DMS114 treated with DMSO at 0.1 percent for 48 hours (cell line): ENCODE measurements around the gene ITCH.

Source experiments
- DNase-seq: peaks from one replicate; lab custom pipeline; 2025; ENCODE audit not compliant: unreplicated experiment; lab: John Stamatoyannopoulos, UW

The ITCH gene

DNA sequence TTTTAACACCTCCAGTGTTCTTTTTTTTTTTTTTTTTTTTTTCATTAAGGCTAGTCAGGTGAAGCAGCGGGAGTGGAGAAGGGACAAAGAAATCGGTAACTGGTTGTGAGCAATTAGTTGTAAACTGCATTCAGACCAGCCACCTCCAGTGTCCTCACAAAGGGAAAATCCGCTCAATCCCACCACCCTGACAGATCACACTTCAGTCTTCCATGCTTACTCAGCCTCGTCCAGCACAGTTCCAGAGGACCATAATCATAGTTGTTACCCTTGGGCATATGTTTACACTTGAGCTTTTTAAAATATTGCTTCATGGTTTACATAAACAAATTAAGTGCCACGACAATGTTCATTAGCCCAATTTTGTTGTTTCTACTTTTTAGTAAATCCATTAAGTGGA is 163.4 kb downstream of the ITCH start:
- no peak for DNase-seq

DNA sequence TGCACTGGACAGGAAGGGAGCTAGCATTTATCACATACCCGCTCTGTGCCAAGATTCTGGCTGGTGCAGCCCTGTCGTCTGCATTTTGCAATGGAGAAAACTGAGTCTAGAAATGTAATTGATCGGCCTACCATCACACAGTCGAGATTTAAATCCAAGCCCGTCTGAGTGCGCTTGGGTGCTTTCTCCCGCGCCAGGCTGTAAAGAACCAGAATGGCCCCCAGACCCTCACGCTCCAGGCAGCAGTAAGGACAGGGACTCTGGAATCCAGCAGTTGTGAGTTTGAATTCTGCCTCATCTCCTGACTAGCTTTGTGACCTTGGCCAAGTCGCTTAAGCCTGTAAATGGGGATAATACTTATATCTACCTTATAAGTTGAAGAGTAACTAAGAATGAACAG is 163.9 kb downstream of the ITCH start:
- DNase-seq, result no peak

DNA sequence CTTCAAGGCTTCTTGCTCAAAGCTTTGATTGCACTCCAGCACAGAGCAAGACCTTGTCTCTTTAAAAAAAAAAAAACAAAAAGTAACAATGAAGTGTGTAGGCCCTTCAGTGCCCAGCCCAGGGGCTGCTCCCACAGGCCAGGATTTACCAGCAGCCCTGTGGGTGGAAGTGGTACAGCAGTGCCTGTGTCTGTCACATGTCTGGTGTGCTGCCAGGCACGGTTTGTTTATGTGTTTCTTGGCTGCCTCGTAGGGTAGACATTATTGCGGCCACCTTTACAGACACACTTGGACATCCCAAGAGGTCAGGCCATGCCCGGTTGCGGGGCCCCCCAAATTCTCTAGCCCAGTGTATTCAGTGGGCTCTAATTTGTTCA is 165.8 kb downstream of the ITCH start:
- no peak for DNase-seq

DNA sequence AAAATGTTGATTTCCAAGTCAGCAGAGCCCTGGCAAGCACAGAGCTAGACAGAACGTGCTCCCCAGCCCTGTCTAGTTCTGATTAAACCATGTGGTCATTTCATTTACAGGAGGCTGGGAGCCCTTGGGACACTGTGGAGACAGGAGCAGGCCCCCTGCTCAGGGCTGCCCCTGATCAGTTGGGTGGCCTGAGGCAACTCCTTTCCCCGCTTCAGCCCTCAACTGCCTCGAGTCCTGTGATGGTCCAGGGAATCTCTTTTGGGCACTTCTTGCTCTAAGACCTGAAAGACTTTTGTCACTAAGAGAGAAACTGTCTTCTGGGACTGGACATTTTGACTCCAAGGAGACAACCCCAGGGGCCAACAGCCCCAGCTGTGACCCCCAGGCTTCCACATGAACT is 166.7 kb downstream of the ITCH start:
- no peak for DNase-seq

DNA sequence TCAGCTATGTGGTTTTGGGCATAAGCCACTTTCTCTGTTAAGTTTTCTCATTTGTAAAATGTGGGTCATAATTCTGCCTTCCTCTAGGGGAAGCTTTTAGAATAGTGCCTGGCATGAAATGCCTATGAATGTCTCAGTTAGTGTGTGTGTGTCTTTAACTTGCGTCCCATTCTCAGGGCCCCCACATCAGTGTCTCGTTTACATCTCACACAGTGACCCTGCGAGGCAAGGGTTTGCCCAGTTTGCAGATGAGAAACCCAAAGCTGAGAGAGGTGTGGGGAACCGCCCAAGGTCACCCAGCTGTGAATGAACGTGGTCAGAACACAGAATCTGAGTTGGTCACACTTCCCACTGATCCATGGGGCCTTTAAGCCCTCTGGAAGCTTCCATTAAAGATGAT is 167.3 kb downstream of the ITCH start:
- DNase-seq, result no peak

DNA sequence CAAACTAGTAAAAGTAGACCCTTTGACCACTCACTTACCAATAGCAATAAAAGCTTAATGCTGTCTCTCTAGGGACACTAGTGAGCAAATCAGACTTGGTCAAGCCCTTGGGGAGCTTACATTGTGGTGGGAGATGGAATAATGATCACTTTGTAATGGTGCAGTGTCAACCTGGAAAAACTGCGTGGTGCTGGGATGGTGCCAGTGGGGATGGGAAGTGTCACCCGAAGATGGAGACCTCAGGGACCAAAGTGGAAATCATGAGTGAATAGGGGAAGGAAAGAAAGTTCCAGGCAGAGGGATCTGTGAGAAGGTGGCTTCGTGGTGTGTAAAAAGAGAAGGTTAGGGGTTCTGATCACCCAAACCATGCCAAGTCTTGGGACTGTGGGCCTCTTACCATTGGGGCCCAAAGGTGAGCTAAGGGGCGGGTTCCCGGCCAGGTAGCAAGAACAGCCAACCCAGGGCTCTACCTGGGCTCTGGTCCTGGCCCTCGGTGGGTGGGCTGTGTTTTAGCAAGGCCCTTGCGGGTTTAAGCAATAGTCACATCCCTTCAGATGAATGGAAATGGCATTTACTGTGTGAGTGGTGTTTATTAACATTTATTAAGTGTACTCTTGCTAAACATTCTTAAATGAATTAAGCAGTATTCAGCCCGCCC is 168.7 kb downstream of the ITCH start:
- no peak for DNase-seq

DNA sequence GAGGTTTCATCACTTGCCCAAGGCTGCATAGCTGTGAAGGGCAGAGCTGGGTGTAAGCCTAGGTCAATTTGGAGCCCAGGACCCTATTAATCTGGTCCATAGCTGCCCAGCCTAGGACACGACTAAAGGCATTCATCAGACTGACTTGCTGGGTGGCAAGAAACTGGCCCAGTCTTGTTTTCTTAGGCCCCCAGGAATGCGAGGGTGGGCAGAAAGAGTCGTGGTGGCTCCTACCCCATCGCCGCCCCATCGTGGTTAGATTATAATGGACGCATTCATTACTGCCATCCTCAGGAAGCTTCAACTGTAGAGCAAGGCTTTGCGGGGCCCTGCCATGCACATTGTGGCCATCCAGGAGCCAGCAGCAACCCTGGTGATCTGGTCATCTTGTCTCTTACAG is 169.2 kb downstream of the ITCH start:
- DNase-seq, result no peak

DNA sequence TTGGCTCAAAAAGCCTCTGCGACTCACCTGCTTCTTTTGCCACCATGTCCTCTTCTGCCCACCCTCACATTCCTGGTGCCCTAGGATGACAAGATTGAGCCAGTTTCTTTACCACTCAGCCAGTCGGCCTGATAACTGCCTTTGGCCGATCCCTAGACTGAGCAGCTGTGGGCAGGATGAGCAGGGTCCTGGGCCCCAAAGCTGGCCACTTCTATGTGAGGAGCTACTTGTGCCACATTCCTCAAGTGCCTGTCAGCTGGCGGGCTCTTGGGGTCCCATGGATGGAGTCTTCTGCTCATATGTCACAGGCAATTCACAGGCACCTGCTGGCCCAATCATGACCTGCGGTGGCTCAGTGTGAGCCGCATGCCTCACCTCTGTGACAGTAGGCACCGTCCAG is 169.7 kb downstream of the ITCH start:
- DNase-seq, result no peak

DNA sequence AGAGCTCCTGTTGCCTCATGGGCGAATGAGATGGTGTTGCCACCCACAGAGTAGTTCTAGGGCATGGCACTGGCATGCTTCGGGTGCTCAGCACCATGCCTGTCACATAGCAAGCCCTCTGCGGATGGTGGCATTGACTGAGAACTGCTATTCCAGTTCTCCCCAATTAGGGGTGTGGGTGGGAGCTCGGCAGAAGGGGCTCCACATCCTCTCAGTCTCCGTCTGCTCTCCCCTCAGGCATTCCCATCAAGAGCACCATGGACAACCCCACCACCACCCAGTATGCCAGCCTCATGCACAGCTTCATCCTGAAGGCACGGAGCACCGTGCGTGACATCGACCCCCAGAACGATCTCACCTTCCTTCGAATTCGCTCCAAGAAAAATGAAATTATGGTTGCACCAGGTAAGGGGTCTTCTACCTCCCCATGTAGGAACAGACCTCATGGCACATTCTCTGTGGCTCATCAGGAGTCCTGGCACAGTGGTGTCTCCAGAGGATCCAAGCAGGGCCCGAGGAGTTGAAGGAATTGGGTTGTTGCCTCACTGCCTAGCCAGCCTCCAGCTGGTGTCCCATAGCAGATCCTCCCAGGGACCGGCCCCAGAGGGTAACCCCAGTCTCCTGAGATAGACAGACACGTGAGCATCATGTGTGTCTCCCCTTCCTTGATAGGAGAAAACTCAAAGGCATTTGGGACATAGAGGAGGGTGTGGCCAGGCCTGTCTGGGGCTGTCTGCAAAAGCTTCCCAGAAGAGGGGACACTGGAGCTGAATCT is 171.5 kb downstream of the ITCH start:
- DNase-seq, result no peak

DNA sequence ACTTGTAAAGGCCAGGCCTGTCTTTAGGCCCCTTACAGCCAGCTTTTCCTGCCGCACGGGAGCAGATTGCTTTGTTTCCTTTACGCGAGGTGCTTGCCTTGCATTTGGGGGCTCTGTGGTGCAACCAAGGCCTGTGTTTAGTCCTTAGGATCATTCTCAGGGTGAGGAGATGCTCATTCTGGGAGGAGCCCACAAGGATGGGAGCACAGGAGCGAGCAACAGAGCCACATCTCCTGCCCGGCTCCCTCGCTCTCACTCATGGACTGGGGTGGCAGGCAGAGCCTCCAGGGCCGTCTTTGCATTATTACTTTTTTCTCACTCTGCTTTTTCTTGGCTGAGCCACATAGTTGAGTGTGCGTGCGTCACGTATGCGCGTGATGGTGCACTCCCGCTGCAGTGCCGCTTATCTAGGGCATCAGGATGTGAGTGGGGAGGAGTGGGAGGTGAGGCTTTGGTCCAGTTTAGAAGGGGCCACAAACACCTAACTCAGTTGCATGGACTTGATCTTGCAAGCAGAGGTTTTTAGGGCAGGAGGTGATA is 172.3 kb downstream of the ITCH start:
- no peak for DNase-seq

DNA sequence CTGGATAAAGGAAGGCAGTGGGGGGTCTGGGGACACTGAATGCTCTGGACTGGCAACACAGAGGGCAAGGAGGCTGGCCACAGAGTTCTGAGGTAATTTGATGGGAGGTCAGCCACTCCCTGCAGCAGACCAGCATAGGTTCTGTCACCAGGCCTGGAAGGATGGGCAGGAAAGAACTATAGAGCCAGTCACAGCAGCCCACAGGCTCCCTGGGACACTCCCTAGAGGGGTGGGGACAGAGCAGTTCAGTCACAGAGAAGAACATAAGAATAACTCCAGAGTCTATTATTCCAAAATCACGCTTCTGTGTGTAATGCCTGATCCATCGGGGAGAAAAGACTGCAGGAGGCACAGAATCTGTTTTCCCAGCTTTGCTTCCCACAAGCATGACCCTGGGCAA is 172.8 kb downstream of the ITCH start:
- no peak for DNase-seq

DNA sequence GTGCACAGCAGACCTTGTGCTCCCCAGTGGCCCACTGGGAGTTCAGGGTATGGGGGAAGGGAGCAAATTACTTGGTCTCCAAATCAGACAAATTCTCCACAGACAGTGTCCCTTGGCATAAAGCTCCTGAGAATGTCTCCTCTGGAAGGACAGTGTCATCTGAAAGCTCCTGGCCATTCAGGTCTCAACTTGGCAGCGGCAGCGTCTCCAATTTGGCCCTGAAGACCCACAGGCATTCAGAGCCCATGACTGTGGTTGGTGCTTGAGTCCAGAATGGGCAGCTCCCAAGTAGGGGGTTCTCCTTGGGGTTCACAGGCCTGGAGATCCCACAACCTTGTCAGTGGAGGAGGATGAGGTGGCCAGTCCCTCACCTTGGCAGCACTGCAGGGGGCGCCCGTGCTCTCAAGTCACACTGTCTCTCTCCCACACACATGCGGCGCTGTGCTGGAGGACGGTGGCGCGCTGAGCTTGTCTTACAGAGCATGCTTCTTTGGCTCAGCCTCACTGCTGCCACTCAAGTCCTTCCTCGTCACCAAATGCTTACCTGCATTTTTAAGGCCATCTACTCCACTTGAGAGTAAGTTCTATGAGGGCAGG is 173.8 kb downstream of the ITCH start:
- DNase-seq, result no peak

DNA sequence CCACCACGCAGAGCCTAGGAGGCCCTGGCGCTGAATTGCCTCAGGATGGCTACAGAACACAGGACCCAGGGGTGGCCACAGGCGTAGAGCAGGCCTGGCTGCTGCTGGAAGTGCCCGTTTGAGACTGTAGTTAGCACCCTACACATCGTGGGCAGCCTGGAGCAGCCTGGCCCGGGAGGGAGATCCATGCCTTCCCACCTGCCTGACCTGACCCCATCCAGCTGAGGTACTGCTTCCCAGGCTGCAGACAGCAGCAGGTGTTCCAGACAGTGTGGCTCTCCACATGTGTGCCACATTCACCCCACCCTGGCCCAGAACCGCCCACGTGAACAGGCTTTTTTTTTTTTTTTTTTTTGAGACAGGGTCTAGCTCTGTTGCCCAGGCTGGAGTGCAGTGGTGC is 174.6 kb downstream of the ITCH start:
- no peak for DNase-seq

DNA sequence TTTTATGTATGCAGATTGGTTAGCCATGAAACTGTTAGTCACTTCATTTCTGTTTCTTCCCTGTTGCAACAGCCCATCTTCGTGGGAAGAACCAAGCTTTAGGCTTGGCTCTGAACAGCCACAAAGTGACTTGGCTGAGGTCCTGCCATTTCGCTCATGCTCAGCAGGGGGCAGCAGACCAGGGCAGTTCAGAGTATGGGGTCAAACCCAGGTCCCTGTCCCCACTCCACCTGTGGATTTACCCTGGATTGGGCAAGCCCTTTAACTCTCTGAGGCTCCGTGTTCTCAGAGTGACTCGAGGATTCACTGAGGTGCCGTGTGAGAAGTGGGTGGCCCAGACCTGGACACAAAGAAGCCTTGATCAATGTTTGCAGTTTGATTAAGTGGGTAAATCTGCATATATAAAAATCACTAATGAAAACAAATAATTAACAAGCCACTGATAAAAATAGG is 175.6 kb downstream of the ITCH start:
- no peak for DNase-seq

DNA sequence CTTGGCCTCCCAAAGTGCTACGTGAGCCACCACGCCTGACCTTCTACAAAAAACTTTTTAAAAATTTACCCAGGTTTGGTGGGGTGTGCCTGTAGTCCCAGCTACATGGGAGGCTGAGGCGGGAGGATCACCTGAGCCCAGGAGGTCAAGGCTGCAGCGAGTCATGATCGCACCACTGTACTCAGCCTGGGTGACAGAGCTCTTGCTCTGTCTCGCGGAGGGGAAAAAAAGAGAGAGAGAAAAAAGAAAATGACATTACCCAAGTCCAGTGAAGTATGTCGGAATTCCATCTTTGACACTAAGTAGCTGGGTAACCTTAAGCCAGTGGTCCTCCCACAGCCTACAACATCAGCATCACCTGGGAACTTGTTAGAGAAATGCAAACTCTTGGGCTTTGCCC is 176.7 kb downstream of the ITCH start:
- no peak for DNase-seq

DNA sequence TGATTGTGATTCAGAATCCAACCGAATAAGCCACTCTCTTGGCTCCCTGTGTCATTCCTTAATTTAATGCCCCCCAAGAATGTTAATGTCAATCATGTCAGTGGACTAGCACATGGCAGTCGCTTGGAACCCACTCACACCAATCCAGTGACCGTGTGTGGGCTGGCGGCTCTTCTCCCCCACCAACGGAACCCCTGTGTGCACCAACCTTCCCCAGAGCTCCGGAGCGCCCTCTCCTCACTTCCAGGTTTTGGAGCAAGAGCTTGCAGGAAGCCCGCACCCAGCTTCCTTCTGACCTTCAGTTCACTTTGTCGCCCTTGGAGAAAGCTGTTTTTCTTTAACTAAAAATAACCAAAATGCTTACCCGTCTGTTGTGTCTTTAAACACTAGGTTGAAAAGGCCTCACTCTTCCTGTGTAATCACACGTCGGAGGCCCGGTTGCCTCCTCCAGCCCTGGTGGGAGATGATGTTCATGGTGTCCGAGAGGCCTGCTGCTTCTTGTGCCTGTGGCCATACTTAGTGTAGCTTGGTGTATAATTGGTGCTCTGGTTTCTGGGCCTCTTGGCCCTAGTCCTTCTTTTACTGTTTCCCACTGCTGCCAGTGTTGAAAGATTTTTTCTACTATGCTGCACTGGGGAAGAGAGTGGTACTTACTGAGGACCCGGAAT is 177.7 kb downstream of the ITCH start:
- no peak for DNase-seq

DNA sequence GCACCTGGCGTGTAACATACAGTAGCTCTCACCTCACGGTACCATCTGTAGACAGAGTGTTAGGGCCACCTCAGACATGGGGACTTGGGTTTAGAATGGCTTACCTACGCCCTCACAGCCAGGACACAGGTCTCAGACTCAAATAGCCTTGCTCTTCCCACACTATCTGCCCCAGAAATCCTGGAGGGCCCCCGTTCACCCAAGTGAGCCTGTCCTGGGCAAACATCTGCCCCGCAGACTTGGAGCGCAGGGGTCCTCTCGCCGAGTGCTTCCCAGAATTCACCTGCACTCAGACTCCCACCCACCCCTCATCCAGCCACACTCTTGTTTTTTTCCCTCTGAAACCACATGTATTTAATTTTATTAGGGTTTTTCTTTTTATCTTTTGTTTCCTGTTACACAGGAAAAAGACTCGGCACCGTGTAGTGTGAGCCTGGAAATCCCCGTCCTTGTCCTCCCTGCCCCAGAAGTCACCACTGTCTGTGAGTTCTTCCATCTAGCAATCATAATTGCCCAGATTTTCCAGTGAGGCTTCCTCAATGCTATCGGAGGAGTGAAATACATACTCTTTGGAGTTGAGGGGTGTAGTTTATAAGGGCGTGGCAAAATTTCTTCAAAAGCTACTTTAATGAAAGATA is 178.3 kb downstream of the ITCH start:
- no peak for DNase-seq

DNA sequence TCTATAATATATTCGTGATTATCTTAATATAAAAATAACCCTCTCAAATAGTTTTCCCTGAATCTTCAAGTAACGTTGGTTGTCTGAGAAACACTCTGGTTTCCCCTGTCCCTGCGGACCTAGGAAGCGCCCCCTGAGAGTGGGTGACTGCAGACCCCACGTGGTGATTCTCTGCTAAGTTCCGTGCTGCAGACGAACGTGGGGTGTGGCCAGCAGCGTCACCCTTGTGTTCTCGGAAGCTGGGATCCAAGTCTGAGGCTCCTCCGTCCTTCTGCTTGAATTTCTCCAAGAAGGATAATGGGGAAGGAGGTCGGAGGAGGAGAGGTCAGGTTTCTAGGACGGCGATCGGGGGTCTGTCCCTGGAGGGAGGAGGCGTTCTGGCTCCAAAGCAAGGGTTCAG is 178.8 kb downstream of the ITCH start:
- no peak for DNase-seq

DNA sequence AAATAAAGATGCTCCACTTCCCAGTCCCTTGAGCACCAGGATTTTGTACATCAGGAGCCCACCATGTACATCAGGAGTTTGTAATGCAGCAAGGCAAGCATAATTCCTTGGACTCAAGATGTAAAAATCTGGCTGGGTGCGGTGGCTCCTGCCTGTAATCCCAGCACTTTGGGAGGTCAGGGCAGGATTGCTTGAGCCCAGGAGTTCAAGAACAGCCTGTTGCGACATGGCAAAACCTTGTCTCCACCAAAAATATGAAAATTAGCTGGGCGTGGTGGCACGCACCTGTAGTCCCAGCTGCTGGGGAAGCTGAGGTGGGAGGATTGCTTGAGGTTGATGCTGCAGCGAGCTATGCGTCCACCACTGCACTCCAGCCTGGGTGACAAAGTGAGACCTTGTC is 179.4 kb downstream of the ITCH start:
- no peak for DNase-seq

DNA sequence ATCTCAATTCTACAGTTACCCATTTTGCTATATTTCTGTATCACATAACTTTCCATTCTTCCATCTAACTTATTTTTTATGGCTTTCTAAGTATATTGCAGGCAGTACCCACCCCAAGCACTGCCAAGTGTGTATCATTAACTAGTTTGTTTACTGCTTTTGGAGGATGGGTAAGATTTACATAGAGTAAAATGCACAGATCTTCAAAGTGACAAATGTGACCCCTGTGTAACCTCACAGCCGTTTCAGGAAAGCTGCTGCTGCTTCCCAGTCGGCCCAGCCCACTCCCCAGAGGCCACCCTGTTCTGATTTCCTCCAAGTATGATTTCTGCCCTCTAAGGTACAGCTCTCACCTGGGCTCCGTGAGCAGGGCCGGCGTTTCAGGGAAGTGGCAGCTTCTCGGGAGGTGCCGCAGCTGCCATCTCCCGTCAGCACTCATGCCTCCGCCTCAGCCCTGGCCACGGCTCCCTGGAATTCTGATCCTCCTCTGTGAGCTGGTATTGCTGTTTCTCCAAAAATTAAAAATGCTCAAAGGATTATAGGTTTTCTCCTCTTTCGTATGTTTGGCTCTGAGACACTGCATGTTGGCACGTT is 180.5 kb downstream of the ITCH start:
- DNase-seq, result no peak
